GM12873 (cell line): Measurements from ENCODE around the gene MEF2D.
A peak's percentile ranks its signal among the peaks of the same experiment; 100 is the strongest.

Experiments used
- TF ChIP-seq, protein P1 (sequence below): IDR thresholded peaks from 2 replicates; pipeline ENCODE4 v1.5.1; 2012; ENCODE audit warnings: low read depth, mild to moderate bottlenecking, moderate library complexity, low read length, control low read depth; ENCODE audit not compliant: insufficient read depth; ENCODE audit errors: missing control alignments

MEF2D gene

GRCh38 chr1:156444407-156445001, 56.1 kb downstream of the MEF2D start:
- TF ChIP-seq, protein P1, sequence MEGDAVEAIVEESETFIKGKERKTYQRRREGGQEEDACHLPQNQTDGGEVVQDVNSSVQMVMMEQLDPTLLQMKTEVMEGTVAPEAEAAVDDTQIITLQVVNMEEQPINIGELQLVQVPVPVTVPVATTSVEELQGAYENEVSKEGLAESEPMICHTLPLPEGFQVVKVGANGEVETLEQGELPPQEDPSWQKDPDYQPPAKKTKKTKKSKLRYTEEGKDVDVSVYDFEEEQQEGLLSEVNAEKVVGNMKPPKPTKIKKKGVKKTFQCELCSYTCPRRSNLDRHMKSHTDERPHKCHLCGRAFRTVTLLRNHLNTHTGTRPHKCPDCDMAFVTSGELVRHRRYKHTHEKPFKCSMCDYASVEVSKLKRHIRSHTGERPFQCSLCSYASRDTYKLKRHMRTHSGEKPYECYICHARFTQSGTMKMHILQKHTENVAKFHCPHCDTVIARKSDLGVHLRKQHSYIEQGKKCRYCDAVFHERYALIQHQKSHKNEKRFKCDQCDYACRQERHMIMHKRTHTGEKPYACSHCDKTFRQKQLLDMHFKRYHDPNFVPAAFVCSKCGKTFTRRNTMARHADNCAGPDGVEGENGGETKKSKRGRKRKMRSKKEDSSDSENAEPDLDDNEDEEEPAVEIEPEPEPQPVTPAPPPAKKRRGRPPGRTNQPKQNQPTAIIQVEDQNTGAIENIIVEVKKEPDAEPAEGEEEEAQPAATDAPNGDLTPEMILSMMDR = peak; percentile 55

DNA sequence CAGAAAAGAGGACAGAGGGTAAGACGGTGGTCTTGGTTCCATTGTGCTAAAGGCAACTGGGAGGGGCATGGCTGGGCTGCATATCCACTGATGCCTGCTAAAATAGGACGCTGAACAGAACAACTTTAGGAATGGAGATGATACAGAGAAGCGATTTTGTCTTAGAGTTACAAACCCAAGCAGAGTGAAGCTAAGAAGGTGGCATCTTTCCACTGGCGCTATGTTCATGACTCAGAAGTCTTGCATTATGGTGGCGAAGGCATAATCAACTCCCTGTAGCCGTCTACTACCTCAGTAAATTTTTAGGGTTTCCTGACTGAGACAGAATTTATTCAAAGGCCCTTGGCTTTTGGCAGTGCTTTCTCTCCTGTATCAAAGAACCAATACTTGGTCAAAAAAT, 57.3 kb downstream of the MEF2D start:
- TF ChIP-seq, protein P1 = no peak

DNA sequence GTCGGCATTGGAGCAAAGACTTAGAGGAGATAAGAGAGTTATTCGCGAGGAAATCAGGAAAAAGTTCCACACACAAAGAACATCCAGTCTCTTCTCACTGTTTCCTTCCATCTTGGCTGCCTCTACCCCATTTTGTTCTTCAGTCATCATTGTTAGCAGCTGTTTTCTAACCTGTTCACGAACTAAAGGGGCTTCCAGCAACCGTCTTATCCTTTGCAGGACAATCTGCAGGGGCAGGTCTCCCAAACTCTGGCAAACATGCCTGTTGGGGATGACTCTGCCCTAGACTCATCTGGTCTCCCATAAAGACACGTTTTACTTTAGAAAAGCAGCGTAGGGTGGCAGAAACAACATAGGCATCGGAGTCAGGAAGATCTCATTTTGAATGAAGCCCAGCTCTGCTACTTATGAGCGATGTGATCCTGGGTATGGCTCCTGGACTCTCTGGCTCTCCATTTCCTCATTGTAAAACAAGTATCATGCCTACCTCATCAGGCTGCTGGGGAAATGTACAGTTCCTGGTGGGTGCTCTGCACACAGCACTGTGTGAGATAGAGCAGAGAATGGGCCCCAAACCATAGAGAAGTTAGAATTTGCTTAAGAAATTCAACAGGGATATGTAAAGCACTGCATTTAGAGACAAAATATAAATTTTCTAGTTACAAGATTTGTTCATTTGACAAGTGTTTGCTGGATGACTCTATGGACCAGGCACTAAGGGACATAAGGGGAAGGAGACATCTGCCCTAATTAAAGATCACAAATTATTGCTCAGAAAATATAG, 59.7 kb downstream of the MEF2D start:
- TF ChIP-seq, protein P1 = no peak

GRCh38 chr1:156439777-156440183, 60.8 kb downstream of the MEF2D start:
- TF ChIP-seq, protein P1 = no peak

DNA sequence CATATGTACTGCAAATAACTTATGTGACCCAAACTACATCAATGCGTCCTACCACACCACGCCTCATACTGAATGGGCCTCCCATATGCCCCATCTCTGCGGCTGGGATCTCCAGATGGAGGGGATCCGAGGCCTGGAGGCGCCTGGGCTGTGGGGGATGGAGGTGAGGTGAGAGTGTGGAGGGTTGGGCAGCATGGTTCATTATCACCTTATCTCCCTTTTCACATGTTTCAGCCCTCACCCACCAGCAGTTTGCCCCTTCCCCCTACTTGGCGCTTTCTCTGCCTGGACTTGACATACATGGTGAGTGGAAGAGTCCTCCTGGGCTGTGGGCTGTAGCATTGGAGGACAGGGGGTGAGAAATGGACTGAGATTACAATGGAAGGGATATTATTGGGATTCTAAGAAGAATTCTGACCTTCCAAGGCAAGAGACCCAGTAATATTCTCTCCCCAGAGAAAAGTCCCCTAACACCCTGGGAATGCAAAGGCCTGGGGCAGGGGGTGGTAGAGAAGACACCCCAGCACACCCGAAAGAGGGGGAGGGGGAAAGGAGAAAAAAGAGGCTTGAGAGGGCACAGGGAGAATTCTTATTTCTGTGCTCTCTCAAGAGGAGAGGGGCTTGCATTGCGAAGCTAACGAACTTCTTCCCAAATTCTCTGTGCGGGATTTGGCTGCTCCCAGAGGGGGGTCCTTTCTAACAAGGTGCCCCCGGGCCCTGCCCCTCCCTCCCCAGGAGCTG, 61.4 kb downstream of the MEF2D start:
- TF ChIP-seq, protein P1 = no peak

DNA sequence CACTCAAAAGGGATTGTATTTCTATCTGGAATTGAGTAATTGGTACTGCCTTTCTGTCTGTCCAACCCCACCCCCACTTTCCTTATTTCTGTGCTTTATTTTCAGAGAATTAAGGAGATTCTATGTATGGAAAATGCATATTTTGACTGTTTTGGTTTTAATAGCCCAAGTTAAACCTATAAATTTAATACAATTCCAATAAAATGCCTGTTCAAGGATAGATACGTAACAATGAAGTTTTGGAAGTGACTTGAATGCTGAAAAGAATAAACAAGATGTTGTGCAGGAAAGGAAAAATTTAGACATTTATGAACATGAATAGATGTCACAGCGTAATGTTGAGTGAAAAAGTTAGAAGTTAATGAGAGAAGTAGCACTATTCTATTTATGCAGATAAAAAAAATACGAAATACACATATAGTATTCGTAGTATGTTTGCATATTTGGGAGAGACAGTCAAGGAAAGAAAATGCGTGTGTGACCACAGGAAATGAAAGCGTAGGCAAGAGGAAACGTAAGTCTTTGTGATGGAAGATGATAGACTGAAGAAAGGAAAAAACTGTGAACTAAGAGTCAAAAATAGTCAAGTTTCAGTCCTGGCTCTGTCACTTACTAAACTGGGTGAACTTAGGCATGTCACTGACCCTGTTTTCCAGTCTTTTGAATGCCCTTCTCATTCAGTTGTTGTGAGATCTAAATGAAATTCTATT, 62.1 kb downstream of the MEF2D start:
- TF ChIP-seq, protein P1 = no peak
